GM19193 (cell line): ENCODE data around the gene CBS.

Experiments
- POLR2A ChIP-seq: IDR thresholded peaks from 4 replicates; pipeline ENCODE4 v1.6.1; 2011; ENCODE audit not compliant: insufficient read depth, insufficient read length; ENCODE audit errors: extremely low read depth

CBS gene

DNA sequence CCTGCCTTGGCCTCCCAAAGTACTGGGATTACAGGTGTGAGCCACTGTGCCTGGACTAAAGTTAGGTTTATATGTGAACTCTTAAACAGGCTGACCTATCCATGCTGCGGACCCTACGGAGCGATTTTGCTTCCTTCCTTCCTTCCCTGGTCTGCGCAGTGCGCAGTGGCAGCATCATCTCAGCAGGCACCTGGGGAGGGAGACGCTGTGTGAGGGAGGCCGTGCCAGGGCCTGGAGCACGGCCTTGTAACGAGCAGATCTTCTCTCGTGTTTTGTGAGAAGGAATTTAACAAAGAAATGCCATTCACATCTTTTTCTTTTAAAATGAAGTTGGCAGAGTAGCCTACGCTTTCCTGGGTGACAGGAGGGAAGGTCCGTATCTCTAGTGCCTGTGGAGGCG, 55.5 kb downstream of the CBS start:
- no peak for TF ChIP-seq POLR2A

DNA sequence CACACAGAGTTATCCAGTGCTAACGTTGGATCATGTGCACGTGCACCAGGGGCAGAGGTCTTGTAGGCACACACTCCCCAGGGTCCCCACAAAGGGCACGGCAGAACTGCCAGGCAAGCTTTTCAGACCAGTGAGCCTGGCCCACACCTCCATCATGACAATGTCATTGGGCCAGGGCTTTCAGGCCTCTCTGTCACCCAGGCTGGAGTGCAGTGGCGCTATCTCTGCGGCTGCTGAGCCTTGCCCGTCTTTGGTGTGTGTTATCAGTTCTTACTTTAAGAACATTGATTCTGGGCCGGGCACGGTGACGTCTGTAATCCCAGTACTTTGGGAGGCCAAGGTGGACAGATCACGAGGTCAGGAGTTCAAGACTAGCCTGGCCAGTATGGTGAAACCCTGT, 57.1 kb downstream of the CBS start:
- no peak for TF ChIP-seq POLR2A

DNA sequence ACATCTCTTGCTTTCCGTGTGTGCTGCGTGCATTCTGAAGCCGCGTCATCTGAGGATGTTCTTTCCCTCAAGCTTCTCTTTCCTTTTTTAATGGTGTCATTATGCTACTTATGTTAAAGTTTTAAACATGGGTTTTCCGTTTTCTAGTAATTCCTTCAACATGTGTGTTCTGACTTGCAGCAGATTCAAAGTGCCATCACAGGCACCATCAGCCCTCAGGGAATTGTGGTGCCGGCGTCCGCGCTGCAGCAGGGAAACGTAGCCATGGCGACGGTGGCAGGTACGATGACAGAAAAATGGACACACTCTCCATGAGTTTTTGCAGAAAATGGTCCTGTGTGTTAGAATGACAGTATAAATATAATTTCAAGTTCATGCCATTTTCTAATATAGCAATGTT, 58.9 kb downstream of the CBS start:
- TF ChIP-seq POLR2A: no peak

DNA sequence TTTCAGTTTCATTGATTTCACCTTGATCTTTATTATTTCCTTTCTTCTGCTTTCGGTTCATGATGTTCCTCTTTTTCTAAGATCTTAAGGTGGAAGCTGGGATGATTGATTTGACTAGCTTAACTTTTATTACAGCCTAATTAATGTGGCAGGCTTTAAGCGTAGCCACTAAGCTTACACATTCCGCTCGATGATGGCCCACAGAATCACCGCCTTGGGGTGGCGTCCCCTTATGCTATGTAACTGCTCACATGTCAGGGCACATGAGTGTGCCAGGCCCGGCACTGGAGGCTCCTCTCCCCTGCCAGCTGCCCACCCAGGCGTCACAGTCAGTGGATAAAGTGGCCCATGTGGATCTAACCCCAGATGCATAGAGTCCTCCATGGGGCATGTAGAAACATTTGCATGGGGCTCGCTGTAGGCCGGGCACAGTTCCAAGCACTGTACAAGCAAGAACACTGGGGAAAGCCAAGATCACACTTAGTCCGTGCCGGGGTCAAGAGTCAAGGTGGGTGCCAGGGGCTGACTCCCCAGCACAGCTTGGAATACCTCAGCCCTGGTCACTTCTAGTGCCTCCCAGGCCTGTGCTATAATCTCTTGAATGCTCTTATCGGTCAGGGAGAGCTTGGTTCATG, 59.6 kb downstream of the CBS start:
- TF ChIP-seq POLR2A: no peak

DNA sequence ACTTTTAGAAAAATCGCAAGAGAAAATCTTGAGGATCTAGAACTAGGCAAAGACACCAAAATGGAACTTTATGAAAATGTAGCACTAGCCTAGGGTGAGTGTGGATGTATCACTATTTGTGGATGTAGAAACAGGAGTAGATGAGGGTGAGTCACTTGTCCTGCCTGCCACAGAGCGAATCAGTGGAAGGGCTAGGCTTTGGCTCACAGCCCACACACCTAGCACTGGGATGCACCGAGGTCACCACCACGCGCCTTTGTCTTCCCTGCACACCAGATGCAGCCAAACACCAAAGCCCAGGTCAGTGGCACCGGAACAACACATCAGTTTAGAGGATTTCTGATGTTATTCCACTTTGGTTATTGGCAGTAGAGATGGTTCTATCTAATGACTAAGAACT, 63.0 kb downstream of the CBS start:
- TF ChIP-seq POLR2A: no peak

DNA sequence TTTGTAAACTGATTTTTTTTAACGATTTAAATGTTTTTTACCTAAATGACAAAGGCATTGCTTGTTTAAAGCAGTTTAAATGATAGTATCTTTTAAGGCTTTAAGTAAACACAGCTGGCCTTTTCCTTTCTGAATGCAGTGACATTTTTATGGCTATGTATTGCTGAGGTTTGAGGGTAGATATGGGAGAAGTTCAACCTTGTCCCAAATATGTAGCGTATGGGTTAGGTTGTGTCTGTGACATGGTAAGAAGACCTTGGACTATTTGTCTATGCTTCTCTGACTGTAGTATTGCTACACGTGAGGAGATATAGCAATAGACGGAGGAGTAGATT, 68.8 kb downstream of the CBS start:
- TF ChIP-seq POLR2A: no peak

DNA sequence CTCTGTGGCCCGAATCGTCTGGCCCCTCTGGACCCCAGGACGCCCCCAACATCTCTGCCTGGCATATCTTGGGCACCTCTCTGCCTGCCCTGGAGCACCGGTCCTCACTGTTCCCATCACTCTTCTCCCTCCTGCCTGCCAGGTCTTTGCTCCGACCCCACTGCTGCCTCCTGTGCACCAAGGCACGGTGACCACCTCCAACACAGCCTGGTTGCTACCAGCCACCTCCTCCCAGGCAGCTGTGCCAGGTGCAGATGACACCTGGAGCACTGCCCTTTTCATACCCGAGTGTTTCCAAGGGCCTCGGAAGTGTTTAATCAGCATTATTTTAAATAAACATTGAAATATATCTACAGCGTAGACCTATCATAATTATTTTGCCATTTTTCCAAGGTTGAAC, 70.0 kb downstream of the CBS start:
- no peak for TF ChIP-seq POLR2A

DNA sequence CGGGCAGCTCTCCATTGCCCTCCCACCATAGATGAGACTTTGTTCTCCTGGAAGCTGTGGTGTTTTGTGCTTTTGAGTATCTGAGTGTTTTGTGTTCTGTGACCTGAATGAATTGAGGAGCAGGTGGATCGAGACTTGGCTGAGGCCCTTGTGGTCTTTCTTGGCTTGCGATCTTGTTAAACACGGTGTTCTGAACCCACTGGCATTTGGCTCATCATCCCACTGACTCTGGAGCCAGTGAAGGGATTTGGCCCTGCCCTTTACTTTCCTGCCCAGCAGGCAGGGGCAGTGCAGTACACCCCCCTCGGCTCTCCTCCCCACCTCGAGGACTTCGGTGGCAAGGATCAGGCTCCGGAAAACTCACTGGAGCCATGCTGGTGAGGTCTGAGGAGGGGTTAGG, 70.7 kb downstream of the CBS start:
- no peak for TF ChIP-seq POLR2A
